GM21367 (cell line): ENCODE measurements around the gene MLIP.
"Not testable (repeated sequence)": the region's sequence is repeated elsewhere in the genome, so short reads cannot be mapped to it uniquely, and the experiment has no call there.

Source experiments
- ATAC-seq: cut with Tn5 transposase; IDR thresholded peaks from one replicate; pipeline ENCODE4 v1.9.1; 2021; ENCODE audit not compliant: unreplicated experiment

Gene MLIP, protein sequence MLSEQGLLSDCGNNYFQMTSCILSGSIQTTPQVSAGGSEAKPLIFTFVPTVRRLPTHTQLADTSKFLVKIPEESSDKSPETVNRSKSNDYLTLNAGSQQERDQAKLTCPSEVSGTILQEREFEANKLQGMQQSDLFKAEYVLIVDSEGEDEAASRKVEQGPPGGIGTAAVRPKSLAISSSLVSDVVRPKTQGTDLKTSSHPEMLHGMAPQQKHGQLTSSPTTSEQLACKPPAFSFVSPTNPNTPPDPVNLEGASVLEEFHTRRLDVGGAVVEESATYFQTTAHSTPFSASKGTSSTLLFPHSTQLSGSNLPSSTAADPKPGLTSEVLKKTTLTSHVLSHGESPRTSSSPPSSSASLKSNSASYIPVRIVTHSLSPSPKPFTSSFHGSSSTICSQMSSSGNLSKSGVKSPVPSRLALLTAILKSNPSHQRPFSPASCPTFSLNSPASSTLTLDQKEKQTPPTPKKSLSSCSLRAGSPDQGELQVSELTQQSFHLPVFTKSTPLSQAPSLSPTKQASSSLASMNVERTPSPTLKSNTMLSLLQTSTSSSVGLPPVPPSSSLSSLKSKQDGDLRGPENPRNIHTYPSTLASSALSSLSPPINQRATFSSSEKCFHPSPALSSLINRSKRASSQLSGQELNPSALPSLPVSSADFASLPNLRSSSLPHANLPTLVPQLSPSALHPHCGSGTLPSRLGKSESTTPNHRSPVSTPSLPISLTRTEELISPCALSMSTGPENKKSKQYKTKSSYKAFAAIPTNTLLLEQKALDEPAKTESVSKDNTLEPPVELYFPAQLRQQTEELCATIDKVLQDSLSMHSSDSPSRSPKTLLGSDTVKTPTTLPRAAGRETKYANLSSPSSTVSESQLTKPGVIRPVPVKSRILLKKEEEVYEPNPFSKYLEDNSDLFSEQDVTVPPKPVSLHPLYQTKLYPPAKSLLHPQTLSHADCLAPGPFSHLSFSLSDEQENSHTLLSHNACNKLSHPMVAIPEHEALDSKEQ

DNA sequence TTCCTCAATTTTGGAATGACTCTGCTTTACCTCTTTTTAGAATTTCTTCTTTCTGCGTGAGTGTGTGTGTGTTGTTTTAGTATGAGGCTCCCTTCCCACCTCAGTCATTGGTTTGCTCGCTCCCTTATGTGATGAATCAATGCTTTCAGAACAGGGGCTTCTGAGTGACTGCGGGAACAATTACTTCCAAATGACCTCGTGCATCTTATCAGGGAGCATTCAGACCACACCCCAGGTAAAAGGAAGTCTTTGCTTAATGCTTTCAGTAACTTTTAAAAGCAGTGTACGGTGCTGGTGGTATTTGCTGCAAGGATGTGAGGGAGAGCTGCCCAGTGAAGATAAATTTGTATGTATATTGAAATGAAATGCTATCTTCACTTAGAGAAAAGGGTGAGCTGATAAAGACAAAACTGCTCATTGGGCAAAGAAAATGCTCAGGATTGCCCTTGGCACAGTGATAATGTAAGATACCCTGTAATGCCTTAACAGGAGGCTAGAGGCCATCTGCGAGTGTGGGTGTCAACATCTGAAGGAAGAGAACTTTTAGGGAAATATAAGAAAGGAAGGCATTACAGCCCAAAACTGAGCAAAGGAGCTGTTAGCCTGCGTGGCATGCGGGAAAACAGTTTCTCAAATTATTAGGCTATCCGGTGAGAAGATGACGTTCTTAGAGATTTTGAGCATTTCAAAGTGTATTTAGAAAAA is at the start of gene MLIP:
Gene MLIP, plus strand, starts transcription at position 103 of the 705 bp plus-strand sequence. Its CDS starts 37 bp downstream, at position 140.
- ATAC-seq, result no peak

DNA sequence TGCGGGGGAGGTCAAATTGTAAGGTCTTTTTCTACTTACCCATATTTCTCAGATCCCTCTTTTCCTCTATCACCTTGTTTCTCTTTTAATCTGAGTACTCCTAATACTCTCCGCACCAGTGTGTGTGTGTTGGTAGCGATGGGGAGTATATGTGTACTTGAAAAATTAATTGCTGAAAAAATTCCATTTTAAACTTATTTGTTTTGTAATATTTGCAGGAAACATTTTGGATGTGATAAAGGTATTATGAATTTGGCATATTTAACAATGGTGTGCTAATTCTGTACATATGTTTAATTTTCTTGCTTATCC is 48.1 kb upstream of the MLIP start:
- no peak for ATAC-seq

DNA sequence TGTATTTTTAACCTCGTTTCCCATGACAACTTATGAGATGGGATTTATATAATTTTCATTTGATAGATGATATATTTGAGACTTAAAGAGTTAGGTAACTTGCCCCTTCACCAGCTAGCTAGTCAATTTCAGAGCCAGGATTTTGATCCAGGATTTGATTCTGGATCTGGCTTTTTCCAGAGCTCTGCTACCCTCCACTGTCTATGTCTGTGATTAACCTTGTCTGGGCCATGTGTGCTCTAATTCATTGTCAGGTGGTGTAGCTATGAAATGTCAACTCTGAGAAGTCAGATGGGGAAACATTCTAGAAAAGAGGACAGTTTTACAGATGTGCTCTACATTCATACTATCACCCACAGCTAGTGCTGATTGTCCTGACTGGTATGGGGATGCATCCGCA is 42.5 kb upstream of the MLIP start:
- no peak for ATAC-seq

DNA sequence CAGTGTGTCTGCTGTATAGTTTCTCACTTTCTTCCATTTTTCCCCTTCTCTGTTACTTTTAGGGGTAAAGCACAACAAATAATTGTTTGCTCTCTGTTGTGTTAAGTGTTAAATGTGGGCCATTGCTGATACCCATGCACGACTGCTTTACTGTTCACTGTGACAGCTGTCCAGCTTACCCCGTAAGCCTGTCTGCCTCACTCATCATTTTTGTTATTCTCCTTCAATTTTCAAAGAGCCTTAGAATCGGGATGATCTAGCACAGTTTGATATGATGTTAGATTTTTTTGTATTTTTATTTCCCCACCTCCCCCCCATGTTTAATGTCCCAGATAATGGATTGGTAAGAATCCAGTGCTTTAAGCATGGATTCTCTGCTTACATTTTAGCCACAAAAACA is 41.2 kb upstream of the MLIP start:
- ATAC-seq, result no peak

DNA sequence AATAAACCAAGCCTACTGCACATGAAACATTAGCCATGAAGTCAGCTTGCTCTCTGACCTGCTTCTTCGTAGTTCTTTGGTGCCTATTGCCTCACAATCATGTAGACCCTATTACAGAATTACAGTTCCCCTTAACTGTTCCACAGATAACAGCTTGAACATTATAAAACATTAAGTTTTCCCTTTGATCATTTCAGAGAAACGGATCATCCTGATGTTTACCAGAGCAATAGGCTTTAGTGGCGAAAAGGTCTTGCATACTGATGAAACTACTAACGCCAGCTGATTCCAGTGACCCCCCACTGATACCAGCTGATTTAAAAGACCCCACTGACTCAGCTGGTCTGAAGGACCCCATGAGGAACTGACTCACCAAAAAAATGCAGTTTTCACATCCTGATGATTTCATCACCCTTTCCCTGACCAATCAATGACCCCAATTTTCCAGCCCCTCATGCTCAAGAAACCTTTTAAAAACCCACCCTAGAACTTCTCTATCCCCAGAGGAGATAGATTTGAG is 39.4 kb upstream of the MLIP start:
- no peak for ATAC-seq

DNA sequence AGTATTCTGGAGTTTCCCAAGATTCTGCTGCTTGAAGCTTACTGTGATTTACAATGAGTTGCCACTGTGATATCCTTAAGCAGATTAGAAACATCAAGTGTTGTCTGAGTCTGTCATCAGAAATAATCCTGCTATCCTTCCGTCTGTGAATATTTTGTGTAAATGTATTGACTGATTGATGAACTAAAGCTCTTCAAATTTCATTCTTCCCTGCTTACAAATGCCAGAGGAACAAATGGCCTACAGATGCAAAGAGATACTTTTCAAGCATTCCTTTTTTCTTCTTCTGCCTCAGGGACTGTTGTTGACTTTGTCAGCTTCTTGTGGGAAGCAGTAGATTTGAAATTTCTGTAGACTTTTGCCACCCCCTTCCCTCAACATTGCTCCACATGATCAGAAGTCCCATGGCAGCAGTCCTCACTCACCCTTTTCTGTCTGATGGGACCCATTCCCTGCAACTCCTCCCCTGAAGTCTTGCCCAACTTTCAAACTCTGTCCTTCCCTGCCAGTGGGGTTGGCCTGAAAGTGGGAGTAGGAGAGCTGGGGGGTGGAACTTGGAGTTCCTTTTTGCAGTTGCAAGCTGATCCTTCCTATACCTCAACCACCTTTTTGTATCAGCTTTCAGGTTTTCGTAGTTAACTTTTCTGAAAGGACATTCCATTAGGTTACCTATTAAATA is 38.5 kb upstream of the MLIP start:
- ATAC-seq, result no peak

DNA sequence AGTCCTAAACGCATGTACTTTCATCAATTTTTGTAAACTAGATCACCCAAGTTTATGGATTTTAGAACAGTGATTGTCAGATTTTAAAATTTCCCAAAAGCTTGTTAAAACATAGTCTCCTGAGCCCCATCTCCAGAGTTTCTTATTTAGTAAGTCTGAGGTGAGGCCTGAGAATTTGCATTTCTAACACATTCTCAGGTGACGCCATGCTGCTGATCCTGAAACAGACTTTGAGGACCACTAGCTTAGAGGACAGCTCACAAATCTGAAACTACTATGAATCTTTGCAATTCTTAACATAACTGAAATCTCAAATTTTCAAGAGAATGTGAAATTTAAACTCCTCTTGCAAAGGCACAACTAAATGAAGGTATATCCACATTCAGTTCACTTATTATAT is 37.8 kb upstream of the MLIP start:
- ATAC-seq, result no peak

DNA sequence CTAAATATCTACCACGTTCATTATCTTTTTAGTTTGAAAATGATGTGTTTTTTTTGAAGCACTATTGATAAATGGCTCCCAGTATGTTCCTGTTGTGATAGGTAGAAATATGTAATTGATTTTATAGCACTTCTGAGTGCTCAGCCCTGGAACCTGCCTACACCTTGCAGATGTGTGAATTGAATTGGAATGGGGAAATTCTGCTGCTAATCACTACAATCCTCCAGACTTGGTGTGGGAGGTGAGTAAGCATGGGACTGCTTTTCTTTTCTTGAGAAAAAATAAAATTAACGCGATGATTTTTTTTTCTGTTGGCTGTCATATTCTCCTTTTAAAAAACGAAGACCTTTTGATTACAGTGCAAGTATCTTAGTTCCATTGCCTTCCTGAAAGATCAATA is 37.1 kb upstream of the MLIP start:
- no peak for ATAC-seq

DNA sequence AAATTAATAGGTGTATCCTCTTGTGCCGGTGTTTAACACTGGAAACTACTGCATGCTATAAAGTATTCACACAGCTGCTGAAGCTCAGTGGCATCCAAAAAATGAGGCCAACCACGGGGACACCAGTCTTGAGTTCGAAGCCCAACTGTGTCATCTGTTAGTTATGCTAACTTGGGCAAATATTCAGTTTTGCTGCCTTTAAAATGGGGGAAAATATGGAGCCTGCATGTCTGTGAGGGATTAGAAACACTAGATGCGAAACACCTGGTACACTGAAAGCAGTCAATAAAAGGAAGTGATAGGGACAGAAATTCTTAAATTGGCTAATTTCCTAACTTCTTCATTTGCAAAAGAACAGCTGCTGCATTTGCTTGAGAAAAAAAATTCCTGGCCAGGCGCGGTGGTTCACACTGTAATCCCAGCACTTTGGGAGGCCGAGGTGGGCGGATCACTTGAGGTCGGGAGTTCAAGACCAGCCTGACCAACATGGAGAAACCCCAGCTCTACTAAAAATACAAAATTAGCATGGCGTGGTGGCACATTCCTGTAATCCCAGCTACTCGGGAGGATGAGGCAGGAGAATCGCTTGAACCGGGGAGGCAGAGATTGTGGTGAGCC is 36.6 kb upstream of the MLIP start:
- ATAC-seq, result no peak

DNA sequence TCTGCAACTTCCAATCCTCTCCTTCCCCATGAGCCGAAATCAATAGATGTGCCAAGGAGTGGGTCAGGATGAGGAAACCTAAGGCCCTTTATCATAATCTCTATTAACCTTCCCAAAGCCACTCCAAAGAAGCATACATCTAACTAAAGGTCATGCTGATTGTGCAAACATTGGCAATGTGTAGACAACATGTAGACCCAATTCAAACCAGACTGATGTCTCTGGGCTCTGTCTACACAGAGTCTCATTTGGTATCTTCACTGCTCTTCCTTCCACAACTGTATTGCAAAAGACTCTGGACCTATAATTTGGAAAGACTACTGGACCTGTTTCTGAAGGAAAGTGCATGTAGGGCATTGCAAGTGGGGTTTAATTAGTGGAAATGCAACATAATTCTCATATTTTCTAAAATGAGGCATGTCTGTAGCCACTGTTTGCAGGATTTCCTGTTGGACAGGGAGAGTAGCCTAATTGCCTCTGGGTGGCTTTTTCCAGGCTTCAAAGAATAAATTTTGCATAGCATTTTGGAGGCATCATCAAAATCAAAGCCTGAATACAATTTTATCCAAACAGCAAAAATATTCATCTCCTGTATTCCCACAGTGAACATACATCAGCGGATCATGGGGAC is 35.0 kb upstream of the MLIP start:
- no peak for ATAC-seq

DNA sequence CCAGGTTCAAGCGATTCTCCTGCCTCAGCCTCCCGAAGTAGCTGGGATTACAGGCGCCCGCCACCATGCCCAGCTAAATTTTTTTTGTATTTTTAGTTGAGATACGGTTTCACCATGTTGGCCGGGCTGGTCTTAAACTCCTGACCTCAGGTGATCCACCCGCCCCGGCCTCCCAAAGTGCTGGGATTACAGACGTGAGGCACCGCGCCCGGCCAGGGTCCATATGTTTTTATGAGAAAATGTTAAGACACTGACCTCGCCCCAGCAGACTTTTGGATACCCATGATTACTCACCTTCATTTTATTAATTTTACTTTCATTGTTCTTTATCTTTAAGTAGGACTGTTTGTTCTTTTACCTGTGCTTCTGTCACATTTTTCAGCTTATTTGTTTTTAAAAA is 29.7 kb upstream of the MLIP start:
- ATAC-seq, result not testable (repeated sequence)

DNA sequence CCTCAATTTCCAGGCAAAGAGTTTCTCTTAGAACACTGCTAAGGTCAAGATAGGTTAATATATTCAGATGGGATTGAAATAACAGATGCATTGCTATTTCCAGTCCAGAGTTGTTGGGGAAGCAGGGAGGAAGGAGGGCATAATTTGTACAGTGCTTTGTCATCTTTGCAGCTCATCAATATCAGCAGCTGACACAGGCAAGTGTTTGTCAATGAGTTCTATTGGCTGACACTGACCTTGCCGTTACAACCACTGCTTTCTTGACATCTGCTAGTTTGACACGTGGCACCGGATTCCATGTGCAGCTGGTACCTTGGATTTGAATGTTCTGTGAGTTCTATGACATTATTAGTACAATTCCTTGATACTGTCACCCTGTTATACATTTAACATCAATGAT is 28.0 kb upstream of the MLIP start:
- ATAC-seq, result no peak

DNA sequence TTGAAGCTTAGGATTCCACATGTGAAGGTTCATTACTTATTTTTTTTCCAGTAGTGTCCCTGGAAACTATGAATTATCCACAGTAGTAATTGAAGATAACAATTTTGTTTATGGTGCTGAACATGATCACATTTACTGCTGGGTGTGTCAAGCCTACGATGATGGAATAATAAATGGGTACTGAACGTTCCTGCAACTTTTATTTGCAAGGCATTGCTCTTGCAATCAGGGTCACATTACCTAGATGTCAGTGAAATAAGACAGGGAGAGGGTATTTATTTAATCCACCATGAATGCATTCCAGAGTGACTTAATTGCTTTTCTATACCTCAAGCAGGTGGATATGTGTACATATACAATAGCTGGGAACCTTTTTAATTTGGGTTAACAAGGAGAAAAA is 27.0 kb upstream of the MLIP start:
- ATAC-seq, result no peak

DNA sequence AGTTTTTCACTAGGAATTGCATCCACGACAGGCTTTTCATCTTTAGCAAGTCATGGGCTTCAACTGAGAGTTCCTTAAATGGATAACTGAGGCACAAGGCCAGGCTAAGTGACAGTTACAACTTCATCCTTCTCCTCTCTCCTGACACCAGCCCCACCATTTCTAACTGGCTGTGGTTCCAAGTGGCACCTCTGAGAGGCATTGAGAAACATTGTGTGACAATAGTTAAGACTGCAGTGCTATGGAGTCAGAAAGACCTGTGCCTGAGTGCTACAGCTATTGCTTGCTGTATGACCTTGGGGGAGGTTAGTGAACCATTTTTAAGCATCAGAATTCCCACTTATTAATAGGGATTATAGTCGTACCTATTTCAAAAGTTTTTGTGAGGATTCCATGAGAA is 26.2 kb upstream of the MLIP start:
- no peak for ATAC-seq

DNA sequence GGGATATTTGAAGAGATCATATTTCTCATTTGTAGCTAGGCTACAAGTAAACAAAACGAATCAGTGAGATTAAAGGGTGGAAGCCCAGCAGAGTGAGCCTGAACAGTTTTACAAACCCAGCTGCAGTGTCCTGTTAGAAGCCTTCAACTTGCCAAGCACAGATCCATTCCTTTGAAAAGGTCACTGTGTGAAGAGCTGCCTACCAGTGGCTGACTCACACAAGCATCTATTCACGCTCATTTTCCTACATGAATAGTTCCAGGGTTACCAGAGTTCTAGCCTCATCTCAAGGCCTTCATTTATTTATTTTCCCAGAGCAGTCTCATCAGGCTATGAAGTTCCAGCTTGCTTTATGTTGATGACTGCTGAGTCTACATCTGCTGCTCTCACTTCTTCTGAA is 25.7 kb upstream of the MLIP start:
- no peak for ATAC-seq

DNA sequence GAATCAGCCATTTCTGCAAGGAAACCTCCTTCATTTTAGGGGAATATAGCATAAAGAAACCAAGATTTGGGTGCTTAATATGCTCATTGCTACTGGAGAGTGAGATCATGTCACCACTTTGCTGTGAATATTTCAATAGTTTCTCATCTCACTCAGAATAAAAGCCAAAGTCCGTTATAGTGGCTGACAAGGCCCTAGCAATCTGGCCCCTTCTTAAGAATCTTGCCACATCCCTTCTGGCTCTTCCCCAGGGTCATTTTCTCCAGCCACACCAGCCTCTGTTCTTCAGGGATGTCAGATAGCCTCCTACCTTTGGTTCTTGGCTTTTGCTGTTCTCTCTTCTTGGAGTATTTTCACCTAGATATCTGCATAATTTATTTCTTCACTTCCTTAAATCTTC is 24.8 kb upstream of the MLIP start:
- no peak for ATAC-seq

DNA sequence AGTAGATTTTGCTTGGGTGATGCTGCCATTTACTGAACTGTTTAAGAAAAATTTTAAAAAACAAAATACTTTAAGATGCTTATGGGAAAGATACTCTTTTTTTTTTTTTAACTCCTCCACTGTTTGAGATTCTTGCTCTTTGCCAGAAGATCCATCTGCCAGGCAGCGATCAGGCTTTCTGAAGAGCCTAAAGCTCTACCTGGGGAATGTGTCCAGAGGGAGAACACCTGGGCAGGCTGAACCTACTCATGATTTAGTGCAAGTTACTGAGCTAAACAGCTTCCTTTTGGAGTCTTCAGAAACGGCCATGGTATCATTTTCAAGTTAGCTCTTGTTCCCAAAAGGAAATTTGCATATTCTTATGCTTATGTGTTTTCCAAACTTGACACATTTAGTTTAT is 23.5 kb upstream of the MLIP start:
- ATAC-seq, result no peak

DNA sequence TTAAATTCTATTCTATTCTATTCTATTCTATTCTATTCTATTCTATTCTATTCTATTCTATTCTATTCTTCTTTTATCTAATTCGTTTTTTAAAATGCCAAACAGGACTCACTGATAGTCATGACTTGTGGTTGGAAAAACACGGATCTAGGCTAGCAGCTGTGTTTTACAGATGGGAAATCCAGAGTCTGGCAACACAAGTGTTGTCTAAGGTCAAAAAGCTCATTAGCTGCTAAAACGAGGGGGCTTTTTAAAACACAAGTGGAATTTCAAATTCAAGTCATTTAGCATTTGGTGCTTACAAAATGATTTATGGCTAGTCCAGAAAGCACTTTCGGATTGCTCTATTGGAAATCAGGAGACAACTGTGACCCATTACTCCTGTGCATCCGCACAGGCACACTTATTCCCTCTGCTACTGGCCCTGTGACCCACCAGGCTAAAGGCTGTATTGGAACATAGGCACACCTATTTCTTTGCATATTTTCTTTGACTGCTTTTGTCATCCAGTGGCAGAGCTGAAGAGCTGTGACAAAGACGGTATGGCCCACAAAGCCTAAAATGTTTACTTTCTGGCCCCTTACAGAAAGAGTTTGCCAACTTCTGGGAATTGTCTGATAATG is 17.8 kb upstream of the MLIP start:
- ATAC-seq, result no peak

DNA sequence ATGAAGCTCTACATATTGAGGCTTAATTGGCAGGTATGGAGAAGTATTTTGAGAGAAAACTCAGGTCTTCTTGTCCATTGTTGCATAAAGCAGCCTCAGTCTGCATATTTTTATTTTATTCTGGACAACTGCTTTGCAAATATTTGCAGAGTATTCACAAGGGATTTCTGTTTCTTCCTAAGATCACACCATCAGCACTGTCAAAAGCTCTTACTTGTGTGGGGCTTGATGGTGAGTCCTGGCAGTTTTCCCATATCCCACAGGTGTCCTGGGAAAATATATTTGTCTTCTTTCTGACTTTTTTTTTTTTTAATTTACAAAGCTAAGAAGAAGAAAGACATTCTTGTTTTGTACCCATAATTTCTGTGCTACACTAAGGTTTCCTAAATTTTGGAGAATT is 16.9 kb upstream of the MLIP start:
- ATAC-seq, result no peak
